Activated CD8-positive, alpha-beta memory T cell treated with anti-CD3 and anti-CD28 coated beads, Interleukin-2, amount 50 U/mL, for 24 hours (primary cell): ENCODE data around the gene FN3K.
"Not testable (repeated sequence)": the region's sequence is repeated elsewhere in the genome, so short reads cannot be mapped to it uniquely, and the experiment has no call there.

Source experiments
- DNase-seq: peaks from one replicate; pipeline ENCODE4 v3.0.0-alpha.2; 2020; ENCODE audit errors: extremely low read depth

Gene FN3K

DNA sequence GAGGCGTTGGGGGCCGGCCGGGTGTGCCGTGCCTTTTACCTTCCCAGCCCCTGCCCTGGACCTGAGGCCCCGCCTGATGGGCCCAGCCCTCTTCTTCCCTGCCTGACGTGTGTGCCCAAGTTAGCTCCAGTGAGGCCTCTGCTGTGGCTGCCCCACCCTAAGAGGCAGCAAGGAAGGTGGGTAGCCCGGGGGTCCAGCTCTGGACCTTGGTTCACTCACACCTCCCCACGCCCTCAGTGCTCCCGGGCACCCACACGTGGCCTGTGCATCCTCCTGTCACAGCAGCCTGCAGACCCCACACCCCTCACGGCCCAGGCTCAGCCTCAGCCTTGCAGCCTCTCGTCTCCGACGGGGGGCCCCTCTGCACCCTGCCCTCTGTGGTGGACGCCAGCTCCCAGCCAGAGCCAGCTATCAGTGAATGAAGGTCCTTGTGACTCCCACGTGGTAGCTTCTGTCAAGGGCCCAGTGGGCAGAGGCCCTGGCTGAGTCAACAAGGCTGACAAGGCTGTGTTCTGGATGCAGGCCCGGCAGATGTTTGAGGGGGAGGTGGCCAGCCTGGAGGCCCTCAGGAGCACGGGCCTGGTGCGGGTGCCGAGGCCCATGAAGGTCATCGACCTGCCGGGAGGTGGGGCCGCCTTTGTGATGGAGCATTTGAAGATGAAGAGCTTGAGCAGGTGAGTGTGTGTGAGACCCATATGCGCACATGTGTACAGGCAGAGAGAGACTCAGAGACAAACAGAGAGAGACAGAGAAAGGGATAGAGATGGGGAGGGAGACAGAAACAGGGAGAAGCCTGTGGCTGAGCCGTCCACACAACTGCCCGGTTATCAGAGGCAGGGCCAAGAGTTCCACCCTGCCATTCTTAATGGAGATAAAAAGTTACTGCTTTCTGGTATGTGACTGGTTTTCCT lies 2.8 kb downstream of the FN3K start:
- no peak for DNase-seq

GRCh38 chr17:82740906-82741759 lies 5.7 kb downstream of the FN3K start:
- no peak for DNase-seq

GRCh38 chr17:82743344-82744219 lies 8.2 kb downstream of the FN3K start:
- DNase-seq = no peak

- DNase-seq = not testable (repeated sequence)
Observed at GRCh38 chr17:82744736-82745135, 9.3 kb downstream of the FN3K start.

GRCh38 chr17:82745524-82745923 lies 10.1 kb downstream of the FN3K start:
- no peak for DNase-seq

GRCh38 chr17:82748756-82749155 lies 13.3 kb downstream of the FN3K start:
- DNase-seq = no peak

GRCh38 chr17:82750241-82750908 lies 15.0 kb downstream of the FN3K start:
- no peak for DNase-seq

DNA sequence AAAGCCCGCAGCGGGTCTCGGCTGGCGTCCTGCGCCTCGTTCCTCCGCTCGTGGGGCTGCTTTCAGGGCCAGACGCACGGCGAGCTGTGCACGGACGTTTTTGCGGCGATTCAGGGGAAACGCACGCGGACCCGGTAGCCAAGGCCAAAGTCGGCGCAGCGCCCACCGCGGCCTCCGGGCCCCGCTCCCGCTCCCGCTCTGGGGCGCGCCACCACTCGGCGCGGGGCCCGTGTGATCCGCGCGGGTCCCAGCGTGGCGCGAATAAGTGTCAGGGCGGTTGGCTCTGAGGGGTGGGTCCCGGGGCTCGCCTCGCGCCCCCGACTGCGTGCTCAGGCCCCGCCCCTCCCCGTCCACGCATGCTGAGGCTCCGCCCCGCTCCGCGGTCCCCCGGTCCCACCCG lies 15.8 kb downstream of the FN3K start:
- no peak for DNase-seq

DNA sequence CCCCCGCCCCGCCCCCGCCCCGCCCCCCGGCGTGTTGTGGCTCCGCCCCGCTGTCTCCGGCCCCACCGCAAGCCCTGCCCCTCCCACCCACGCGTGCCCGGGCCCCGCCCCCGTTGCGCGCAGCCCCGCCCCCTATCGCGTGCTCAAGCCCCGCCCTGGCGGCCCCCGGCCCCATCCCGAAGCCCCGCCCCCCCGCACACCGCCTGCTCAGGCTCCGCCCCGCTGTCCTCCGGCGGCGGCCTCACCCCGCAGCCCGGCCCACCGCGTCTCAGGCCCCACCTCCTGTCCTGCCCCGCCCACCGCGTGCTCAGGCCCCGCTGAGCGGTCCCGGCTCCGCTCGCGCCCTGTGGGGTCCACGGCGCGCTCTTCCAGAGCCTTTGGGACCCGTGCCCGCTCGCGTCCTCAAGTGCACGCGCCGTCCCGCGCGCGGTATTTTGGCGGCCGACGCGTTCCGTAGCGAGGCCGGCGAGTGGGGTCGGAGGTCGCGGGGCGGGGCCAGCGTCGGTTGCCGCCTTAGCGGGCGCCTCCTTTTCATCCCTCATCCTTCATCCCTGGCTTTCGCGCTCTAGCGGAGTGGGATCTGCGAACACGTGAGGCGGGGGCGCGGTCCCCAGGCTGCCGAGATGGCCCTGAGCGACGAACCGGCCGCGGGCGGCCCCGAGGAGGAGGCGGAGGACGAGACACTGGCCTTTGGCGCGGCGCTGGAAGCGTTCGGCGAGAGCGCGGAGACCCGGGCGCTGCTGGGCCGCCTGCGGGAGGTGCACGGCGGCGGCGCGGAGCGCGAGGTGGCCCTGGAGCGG lies 16.4 kb downstream of the FN3K start, which contains the start of gene TBCD:
TBCD (plus strand) TSS at position 495 of the 800 bp plus-strand sequence; CDS start at position 624, 129 bp downstream.
- peak; percentile 54 for DNase-seq

GRCh38 chr17:82752371-82753200 lies 17.2 kb downstream of the FN3K start:
- DNase-seq = no peak

DNA sequence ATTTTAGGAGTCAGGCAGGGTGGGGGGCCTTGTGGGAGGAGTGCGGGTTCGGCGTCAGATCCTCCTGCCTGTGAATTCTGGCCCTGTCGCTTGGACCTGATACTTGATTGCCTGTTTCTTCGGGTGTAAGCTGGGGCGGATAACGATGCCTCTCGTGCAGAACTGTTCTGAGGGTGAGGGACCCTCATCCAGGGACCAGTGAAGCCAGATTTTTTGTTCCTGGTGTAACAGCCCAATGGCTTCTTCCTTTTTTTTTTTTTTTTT lies 17.7 kb downstream of the FN3K start:
- no peak for DNase-seq

DNA sequence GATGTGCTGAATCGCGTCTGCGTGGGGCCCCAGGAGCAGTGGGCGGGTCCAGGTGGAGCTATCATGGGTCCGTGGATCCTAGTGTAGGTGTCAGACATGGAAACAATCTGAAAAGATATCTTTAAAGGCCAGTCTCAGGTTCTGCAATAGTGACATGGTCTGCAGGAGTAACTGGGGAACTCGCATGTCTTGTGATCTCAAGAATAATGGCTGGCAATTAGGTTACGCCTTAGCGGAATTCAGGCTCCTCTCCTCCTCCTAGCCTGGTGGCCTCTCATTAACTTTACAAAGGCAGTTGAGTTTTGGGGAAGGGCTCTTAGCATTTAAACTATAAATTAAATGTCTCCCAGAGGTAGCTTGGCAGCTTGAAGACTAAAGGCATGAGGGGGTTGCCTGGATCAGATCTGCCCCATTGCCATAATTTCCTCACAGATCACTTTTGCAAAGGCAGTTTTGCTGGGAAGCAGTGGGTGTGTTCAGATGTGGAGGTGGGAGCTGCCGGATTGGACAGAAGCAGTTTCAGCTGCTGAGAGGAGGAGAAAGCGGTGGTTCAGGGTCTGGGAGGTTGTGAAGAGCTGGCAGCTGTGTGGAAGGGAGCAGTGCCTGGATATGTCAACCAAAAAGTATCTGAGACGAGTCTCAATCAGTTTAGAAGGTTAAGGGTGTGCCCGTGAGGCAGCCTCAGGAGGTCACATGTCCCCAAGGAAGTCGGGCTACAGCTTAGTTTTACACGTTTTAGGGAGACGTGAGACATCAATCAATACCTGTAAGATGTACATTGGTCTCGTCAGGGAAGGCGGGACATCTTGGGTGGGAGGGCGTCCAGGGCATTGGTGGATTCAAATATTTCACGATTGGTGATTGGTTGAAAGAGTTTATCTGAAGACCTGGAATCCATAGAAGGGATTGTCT lies 19.1 kb downstream of the FN3K start:
- no peak for DNase-seq

- DNase-seq = no peak
Observed at GRCh38 chr17:82756166-82756565, 20.8 kb downstream of the FN3K start.

DNA sequence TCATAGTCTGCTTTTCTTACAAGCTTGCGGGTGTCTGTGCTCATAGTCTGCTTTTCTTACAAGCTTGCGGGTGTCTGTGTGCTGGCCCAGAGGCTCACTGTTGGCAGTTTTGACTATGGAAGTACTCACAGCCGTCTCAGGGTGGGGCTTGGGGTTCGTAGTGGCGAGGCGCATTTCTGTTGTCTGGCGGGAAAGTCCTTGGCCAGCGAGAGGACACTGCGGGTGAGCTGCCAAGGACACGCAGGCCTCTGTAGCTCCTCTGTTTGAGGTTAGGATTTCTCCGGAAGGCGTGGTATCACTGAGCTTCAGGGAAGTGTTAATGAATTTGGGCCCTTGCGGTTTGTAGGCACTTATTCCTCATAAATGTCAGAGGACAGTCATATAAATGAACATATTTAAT lies 30.0 kb downstream of the FN3K start:
- DNase-seq = no peak

DNA sequence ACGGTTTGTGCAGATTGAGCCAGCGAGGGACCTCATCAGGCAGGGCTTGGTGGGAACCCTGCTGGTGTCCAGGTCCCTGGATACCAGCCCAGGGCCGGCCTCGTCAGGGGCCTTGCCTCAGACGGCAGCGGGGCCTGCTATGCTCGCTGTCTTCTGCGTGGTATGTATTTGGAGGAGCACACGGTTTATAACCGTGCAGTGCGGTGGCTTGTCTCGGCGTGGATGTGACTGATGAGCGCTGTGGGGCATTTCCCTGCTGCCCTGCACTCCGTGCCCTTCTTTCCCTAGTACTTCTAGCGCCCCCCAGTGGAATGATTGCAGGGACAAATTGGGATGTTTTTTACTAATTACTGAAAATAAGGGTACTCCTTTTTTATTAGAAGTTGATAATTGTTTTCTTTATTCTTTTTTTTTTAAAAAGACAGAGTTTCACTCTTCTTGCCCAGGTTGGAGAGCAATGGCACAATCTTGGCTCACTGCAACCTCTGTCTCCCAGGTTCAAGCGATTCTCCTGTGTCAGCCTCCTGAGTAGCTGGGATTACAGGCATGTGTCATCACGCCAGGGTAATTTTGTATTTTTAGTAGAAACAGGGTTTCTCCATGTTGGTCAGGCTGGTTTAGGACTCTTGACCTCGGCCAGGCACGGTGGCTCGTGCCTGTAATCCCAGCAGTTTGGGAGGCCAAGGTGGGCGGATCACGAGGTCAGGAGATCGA lies 31.8 kb downstream of the FN3K start:
- DNase-seq = no peak

DNA sequence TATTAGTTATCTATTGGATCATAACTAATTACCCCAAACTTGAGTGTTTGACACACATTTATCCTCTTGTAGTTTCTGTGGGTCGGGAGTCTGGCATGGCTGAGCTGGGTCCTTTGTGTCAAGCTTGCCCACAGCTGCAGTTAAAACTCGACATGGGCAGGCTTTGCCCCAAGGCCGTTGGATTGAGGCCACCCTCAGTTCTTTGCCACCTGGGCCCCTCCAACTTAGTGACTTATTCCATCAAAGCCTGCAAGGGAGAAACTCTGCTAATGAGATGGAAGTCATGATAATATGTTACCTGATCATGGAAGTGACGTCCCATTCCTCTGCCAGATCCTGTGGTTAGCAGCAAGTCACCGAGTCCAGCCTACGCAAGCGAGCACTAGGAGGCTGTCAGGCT lies 33.6 kb downstream of the FN3K start:
- DNase-seq = no peak

DNA sequence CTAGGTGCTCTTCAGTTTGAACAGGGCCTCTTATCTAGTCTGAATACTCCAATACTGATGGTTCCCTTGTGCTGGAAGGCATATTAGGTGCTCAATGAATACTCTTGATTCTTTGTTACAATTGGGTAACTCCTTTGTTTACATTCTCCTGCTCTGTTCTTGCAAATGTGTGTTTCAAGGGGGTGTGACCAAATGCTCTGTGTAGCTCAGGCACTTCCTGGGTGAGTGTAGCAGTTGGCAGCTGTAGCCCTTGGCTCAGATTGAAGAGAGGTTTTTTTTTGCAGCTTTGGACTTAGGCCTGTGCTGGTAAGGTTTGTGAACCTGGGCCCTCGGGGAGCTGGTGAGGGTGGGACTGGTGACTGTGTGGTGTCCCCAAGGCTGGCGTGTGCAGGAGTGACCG lies 36.6 kb downstream of the FN3K start:
- DNase-seq = no peak

GRCh38 chr17:82774456-82774855 lies 39.0 kb downstream of the FN3K start:
- not testable (repeated sequence) for DNase-seq
